LNCaP clone FGC (cell line): Measurements from ENCODE around the gene KAT6B.

Experiments
- DNase-seq: peaks from one replicate; pipeline ENCODE4 v3.0.0-alpha.2; 2011; ENCODE audit warnings: low read depth
- H3K4me3 ChIP-seq: 2 replicates; pipeline ENCODE4 v1.5.1; 2011; ENCODE audit warnings: mild to moderate bottlenecking, low read depth, low read length, control low read depth
- TF ChIP-seq, protein P1 (sequence below): IDR thresholded peaks from 2 replicates; pipeline ENCODE4 v1.5.1; 2012; ENCODE audit warnings: mild to moderate bottlenecking; ENCODE audit not compliant: control insufficient read depth, insufficient read depth; ENCODE audit errors: extremely low read depth

KAT6B gene

GRCh38 chr10:74983383-74983782 is 157.0 kb downstream of the KAT6B start:
- TF ChIP-seq, protein P1, sequence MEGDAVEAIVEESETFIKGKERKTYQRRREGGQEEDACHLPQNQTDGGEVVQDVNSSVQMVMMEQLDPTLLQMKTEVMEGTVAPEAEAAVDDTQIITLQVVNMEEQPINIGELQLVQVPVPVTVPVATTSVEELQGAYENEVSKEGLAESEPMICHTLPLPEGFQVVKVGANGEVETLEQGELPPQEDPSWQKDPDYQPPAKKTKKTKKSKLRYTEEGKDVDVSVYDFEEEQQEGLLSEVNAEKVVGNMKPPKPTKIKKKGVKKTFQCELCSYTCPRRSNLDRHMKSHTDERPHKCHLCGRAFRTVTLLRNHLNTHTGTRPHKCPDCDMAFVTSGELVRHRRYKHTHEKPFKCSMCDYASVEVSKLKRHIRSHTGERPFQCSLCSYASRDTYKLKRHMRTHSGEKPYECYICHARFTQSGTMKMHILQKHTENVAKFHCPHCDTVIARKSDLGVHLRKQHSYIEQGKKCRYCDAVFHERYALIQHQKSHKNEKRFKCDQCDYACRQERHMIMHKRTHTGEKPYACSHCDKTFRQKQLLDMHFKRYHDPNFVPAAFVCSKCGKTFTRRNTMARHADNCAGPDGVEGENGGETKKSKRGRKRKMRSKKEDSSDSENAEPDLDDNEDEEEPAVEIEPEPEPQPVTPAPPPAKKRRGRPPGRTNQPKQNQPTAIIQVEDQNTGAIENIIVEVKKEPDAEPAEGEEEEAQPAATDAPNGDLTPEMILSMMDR = no peak
- DNase-seq = no peak
- no peak overlapping the region for H3K4me3 ChIP-seq

GRCh38 chr10:74987339-74988053 is 161.1 kb downstream of the KAT6B start:
- DNase-seq = no peak
- TF ChIP-seq, protein P1 = no peak
- no peak overlapping the region for H3K4me3 ChIP-seq

GRCh38 chr10:74988054-74988775 is 161.8 kb downstream of the KAT6B start:
- TF ChIP-seq, protein P1 = no peak
- DNase-seq = no peak
- H3K4me3 ChIP-seq = no peak overlapping the region

DNA sequence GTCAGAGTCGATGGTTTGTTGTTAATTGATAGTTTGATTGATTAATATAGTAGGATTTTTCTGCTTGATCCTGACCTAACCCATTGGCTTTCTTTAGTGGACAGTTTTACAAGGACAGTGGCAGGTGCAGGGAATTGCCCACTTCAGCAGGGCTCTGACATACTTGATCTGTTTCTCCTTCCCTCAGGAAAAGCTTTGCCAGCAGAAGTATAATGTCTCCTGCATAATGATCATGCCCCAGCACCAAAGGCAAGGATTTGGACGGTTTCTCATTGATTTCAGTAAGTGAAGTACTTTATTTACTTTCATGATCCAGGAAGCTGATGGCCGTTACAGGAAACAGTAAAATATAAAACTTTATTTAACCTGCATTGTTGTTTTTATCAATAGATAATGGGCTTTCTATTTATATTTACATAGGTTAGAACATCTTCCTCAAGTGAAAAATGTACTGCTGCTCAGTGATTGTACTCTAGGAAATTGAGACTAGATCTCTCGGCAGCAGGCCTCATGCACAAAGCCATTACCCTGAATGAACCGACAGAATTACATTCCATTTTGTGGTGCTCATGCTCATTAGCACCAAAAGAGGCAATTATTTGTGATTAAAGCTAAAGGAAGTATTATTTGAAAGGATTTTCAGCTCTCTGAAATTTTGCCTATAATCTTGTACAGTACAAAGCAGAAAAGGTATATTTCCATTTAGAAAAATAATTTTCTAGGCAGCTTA is 162.6 kb downstream of the KAT6B start:
- TF ChIP-seq, protein P1 = no peak
- no peak overlapping the region for H3K4me3 ChIP-seq
- no peak for DNase-seq

- no peak overlapping the region for H3K4me3 ChIP-seq
- DNase-seq = no peak
- TF ChIP-seq, protein P1 = no peak
Measured at GRCh38 chr10:74991435-74991834, 165.0 kb downstream of the KAT6B start.

DNA sequence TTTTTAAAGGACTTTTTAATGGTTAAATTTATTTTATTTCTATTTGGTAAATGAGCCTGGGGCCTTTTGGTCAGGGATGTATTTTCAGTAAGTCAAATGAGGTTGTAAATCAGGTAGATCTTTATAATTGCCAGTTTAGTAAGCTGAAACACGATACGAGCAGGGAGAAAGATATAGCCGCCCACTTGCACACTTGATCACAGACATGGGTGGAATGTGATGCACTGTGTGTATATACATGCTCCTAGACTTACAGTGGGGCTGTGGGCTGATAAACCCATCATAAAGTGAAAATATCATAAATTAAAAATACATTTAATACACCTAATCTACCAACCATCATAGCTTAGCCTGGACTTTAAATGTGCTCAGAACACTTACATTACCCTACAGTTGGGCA is 165.7 kb downstream of the KAT6B start:
- DNase-seq = no peak
- no peak overlapping the region for H3K4me3 ChIP-seq
- TF ChIP-seq, protein P1 = no peak
